ENCODE data around the gene MPST.
A peak's percentile ranks its signal among the peaks of the same experiment; 100 is the strongest.
"Not testable (repeated sequence)": the region's sequence is repeated elsewhere in the genome, so short reads cannot be mapped to it uniquely, and the experiment has no call there.

MPST gene

DNA sequence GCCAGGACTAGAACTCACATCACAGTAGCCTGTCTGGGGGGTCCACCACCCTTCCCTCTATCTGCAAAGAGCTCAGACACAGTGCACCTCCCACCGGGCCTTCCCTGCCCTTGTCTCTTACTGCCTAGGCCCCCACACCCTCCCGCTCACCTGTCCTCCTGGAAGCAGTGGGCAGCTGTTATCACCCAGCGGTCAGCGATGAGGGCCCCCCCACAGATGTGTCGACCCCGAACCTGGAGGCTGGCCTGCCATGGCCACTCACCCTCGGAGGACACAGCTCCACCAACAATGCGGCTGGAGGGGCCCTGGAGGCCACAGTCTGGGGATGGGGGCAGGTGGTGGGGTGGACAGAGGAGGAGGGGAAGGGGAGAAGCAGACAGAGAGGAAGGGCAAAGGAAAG lies 50.8 kb downstream of the MPST start:
- no peak for DNase-seq
- no peak for ATAC-seq
- H3K9me3 Mint-ChIP-seq, result no peaks in the 10 kb centered on the region
- no peak overlapping the region for H3K27ac Mint-ChIP-seq
- peaks cover 5% of the 10 kb centered on the region for H3K4me1 Mint-ChIP-seq
- H3K27me3 Mint-ChIP-seq, result no peaks in the 10 kb centered on the region
- no peak overlapping the region for H3K4me3 Mint-ChIP-seq

DNA sequence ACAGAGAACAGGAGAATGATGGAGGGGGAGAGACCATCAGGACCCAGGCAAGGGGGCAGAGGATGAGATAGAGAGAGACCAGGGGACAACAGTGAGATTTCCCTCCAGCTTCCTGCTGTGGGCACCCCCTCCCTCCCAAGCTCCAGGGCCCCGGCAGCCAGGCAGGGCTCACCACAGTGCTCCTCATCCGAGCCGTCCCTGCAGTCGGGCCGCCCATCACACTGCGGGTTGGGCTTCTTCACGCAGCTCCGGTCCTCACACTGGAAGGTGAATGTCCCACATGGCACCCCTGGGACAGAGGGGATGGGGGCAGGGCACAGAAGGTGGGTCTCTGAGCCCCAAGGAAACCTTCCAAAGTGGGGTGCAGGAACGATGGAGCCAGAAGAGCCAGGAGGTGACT lies 51.2 kb downstream of the MPST start:
- peaks cover 9% of the 10 kb centered on the region for H3K4me1 Mint-ChIP-seq
- ATAC-seq, result no peak
- H3K27ac Mint-ChIP-seq, result no peak overlapping the region
- H3K4me3 Mint-ChIP-seq, result no peak overlapping the region
- no peaks in the 10 kb centered on the region for H3K27me3 Mint-ChIP-seq
- H3K9me3 Mint-ChIP-seq, result no peaks in the 10 kb centered on the region
- DNase-seq, result no peak

GRCh38 chr22:37071850-37072592 lies 52.5 kb downstream of the MPST start:
- H3K27me3 Mint-ChIP-seq, ATAC-seq, H3K4me1 Mint-ChIP-seq, DNase-seq, H3K27ac Mint-ChIP-seq, H3K4me3 Mint-ChIP-seq, H3K9me3 Mint-ChIP-seq: not testable (repeated sequence)

- no peaks in the 10 kb centered on the region for H3K27me3 Mint-ChIP-seq
- ATAC-seq (no peak), DNase-seq (no peak)
- no peaks in the 10 kb centered on the region for H3K9me3 Mint-ChIP-seq
- H3K4me3 Mint-ChIP-seq, result no peak overlapping the region
- peaks cover 10% of the 10 kb centered on the region for H3K4me1 Mint-ChIP-seq
- H3K27ac Mint-ChIP-seq, result no peak overlapping the region
These were observed 53.1 kb downstream of the MPST start for GRCh38 chr22:37072673-37073072.

- Mint-ChIP-seq H3K9me3 (no peaks in the 10 kb centered on the region), H3K27me3 (no peaks in the 10 kb centered on the region), H3K27ac (no peak overlapping the region), H3K4me3 (no peak overlapping the region), H3K4me1 (peaks cover 29% of the 10 kb centered on the region)
- ATAC-seq (no peak), DNase-seq (no peak)
These were observed 55.0 kb downstream of the MPST start for GRCh38 chr22:37074537-37074936.

DNA sequence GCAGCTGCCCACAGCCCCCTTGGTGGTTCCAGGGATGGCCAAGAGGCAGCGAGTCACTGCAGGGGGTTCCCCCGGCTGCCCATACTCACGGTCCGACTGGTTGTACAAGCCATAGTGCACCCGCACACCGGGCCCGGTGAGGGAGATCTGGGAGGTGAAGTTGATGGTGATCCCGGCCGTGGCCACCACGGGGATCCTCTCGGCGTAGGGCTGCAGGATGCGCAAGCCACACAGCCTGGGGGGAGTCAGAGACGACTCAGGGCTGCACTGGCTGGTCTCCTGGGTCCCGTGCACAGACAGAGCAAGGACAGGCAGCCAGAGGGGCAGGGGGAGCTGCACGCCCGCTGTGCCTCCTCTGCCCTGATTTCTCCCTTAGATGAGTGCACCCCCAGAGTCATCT lies 55.5 kb downstream of the MPST start:
- DNase-seq (no peak), ATAC-seq (no peak)
- Mint-ChIP-seq H3K9me3 (no peaks in the 10 kb centered on the region), H3K27me3 (no peaks in the 10 kb centered on the region), H3K27ac (no peak overlapping the region), H3K4me3 (no peak overlapping the region), H3K4me1 (peaks cover 34% of the 10 kb centered on the region)

DNA sequence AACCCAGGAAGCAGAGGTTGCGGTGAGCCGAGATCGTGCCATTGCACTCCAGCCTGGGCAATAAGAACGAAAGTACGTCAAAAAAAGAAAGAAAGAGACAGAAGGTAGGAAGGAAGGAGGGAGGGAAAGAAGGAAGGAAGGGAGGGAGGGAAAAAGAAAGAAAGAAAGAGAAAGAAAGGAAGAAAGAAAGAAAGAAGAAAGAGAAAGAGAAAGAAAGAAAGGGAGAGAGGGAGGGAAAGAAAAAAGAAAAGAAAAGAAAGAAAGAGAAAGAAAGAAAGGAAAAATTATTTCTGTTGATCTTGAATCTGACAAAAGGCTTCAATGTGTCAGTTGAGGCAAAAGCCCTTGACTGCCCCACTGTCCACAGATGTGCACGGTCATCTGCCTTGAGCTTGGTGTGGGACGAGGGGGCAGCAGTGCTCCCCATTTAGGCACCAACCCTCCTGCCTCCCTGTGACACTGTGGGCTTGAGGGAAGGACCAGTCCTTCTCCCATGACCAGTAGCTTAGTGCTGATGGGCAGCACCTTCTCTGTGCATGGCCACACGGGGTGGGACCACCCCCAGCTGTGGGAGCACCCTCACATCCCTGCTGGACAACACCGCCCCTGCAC lies 56.4 kb downstream of the MPST start:
- no peak overlapping the region for H3K4me3 Mint-ChIP-seq
- no peak overlapping the region for H3K27ac Mint-ChIP-seq
- ATAC-seq, result no peak
- no peaks in the 10 kb centered on the region for H3K27me3 Mint-ChIP-seq
- DNase-seq, result no peak
- peaks cover 43% of the 10 kb centered on the region for H3K4me1 Mint-ChIP-seq
- no peaks in the 10 kb centered on the region for H3K9me3 Mint-ChIP-seq

DNA sequence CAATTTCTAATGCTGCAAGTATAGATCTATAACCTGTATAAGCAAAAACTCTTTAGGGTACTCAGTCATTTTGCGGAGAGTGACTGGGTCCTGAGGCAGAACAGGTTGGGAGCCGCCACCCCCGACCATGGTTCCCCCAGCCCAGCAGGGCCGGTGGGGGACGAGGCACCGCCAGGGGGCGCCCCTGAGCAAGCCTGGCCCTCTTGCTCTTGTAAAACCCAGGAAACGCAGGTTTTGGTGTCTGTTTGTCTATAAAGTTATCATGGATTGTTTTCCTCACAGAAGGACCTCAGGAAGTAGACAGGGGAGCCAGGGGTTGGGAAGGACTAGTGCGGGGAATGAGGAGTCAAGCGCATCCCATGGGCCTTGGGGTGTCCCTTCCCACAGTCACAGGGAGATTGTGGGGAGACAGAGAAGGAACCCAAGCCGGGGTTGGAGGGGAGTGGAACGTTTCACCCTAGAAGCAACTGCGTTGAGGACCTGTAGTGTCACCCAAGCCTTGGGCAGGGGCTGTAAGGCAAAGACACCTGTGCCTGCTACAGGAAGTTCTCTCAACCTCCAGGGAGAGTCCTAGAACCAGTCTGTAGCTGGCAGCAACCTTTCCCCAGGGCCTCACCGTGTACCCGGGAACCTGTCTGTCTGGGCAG lies 58.4 kb downstream of the MPST start:
- Mint-ChIP-seq H3K27ac (peak overlapping the region; percentile 85 to 98), H3K4me3 (peak overlapping the region; percentile 77 to 84), H3K27me3 (no peaks in the 10 kb centered on the region), H3K9me3 (no peaks in the 10 kb centered on the region), H3K4me1 (peaks cover 63% of the 10 kb centered on the region)
- DNase-seq (peak; percentile 87), ATAC-seq (peak; percentile 56)

DNA sequence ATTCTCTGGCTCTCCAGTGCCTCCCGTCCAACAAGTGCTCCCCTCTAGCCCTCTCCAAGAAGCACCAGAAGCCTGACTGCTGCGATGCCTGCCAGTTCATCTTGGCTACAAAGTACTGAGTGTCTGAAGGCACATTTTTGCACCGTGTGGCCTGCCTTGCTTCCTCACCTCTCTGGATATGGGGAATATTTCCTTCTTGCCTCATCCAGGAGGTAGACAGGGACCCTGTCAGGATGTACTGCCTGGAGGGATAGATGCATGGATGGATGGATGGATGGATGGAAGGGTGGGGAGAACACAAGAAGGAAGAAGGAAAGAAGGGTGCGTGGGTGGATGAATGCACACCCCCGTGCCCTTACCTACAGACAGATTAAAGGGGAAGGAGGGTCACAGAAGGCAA lies 59.6 kb downstream of the MPST start:
- Mint-ChIP-seq H3K4me1 (peaks cover 74% of the 10 kb centered on the region), H3K27me3 (no peaks in the 10 kb centered on the region), H3K9me3 (no peaks in the 10 kb centered on the region), H3K4me3 (peak overlapping the region; percentile 77 to 84), H3K27ac (peak overlapping the region; percentile 88 to 98)
- peak in 1 of 2 donors; percentile 38 for DNase-seq
- peak; percentile 17 for ATAC-seq

All from stimulated activated naive CD8-positive, alpha-beta T cell treated with anti-CD3 and anti-CD28 coated beads, Interleukin-15, amount 100 ng/mL, for 72 hours (primary cell).